Stomach (tissue), 9 donors: ENCODE measurements around the gene TMEM205. TPM values are rescaled to one million over a fixed set of nuclear protein-coding genes. Genes with fewer than 3 reads are reported as not detected.

Experiments used
- DNase-seq, 2 donors: peaks; one replicate each; pipeline versions ENCODE4 v3.0.0 to v3.0.0-alpha.2; 2013 to 2019
- H3K27ac ChIP-seq, 5 donors: fragments of 200-600 bp in 4 of 5; sonication (generic) in 4 of 5; one replicate each; pipeline ENCODE4 v1.5.1; 2013 to 2019; ENCODE audit warnings: mild to moderate bottlenecking in 1 of 5, moderate library complexity in 1 of 5
- H3K27me3 ChIP-seq, 3 donors: fragments of 200-600 bp; sonication (generic); one replicate each; pipeline ENCODE4 v1.5.1; 2017 to 2019; ENCODE audit warnings: mixed run types in 1 of 3
- H3K36me3 ChIP-seq, 4 donors: fragments of 200-600 bp; sonication (generic); 1 replicate in 3 of 4; 2 replicates in 1 of 4; pipeline ENCODE4 v1.5.1; 2016 to 2019
- H3K4me1 ChIP-seq, 4 donors: fragments of 200-600 bp; sonication (generic); one replicate each; pipeline ENCODE4 v1.5.1; 2016 to 2019
- H3K4me3 ChIP-seq, 4 donors: fragments of 200-600 bp; sonication (generic) in 3 of 4; one replicate each; pipeline ENCODE4 v1.5.1; 2016 to 2019; ENCODE audit warnings: mild to moderate bottlenecking in 1 of 4
- H3K9me3 ChIP-seq, 4 donors: fragments of 200-600 bp; sonication (generic); one replicate each; pipeline ENCODE4 v1.5.1; 2016 to 2019
- CTCF ChIP-seq, 7 experiments: fragments of 450-650 bp in 4 of 7; fragments of 200-600 bp in 3 of 7; sonication (generic) in 3 of 7; IDR thresholded peaks; one replicate each; pipeline ENCODE4 v1.5.1; 2016 to 2019; ENCODE audit warnings: antibody characterized with exemption in 7 of 7, control low read depth in 2 of 7, mild to moderate bottlenecking in 1 of 7
- EP300 ChIP-seq: sonication (generic); formaldehyde crosslinking; IDR thresholded peaks from one replicate; pipeline ENCODE4 v1.6.1; 2017; ENCODE audit warnings: antibody characterized with exemption
- POLR2A ChIP-seq, 4 donors: fragments of 450-650 bp; IDR thresholded peaks; one replicate each; pipeline ENCODE4 v1.6.1; 2016; ENCODE audit warnings: antibody characterized with exemption in 4 of 4, control low read depth in 2 of 4, mild to moderate bottlenecking in 1 of 4, moderate library complexity in 1 of 4
- POLR2AphosphoS5 ChIP-seq, 3 donors: sonication (generic); formaldehyde crosslinking; IDR thresholded peaks; one replicate each; pipeline ENCODE4 v1.6.1; 2016; ENCODE audit warnings: antibody characterized with exemption in 3 of 3
- WGBS, 5 donors: extraction: QIAGEN DNeasy Blood & Tissue Kit in 3 of 5; methylation state at CpG; one replicate each; pipeline versions ENCODE4 v1.1.5 to v1.1.7; 2013 to 2018; 5-methylcytosine and 5-hydroxymethylcytosine counted together
- intact Hi-C: fragments of 100-400 bp; cut with DNase I; formaldehyde crosslinking; loops from one replicate; pipeline ENCODE4 v1.15.1; 2023; ENCODE audit warnings: low total_unique reads
- polyA plus RNA-seq, 3 donors: library from polyadenylated mRNA; stranded (reverse); fragments of 200-250 nt; gene quantifications; one replicate each; pipeline ENCODE4 v1.2.3, GENCODE V29; 2013
- total RNA-seq, 5 donors: library from RNA; depleted of rRNA; stranded (reverse); fragments of >200 nt; gene quantifications; one replicate each; pipeline versions ENCODE4 v1.1.0 to v1.2.3, GENCODE V29; 2014 to 2016
- donor health status: healthy with polysubstance abuse.
- donor health status: Bipolar disorder and iron deficiency.
- donor health status: healthy.

Gene TMEM205
- total and polyA plus RNA-seq, 8 donors: 5.8 to 169 (median 66.5) TPM

GRCh38 chr19:11390359-11390758 is 44.3 kb upstream of the TMEM205 start:
- TF ChIP-seq POLR2A (IDR thresholded peaks at IDR 0.05): no peak
- TF ChIP-seq EP300: no peak
- no peak for TF ChIP-seq POLR2AphosphoS5 (IDR thresholded peaks at IDR 0.05)
- TF ChIP-seq CTCF (IDR thresholded peaks at IDR 0.05): no peak
- Histone ChIP-seq H3K36me3 (peaks cover 0 to 15% (median 8%) of the 10 kb centered on the region in 4 donors), H3K9me3 (peaks cover 0 to 6% (median 2%) of the 10 kb centered on the region in 4 donors), H3K27ac (no peak overlapping the region), H3K4me3 (no peak overlapping the region), H3K4me1 (peaks cover 0 to 9% (median 2%) of the 10 kb centered on the region in 4 donors), H3K27me3 (no peaks in the 10 kb centered on the region)
- DNase-seq: no peak
- intact Hi-C loops: no loop called here
- WGBS, 5 donors: 87 to 99% (median 93%) methylated on average over 2 of the region's 2 CpGs

- peaks cover 0 to 19% (median 0%) of the 10 kb centered on the region in 3 donors for H3K27me3 ChIP-seq
- H3K9me3 ChIP-seq: peaks cover 0 to 6% (median 2%) of the 10 kb centered on the region in 4 donors
- WGBS, 5 donors: 65 to 73% (median 66%) methylated on average over 19 of the region's 19 CpGs
- TF ChIP-seq EP300: no peak
- no peak for TF ChIP-seq POLR2A (IDR thresholded peaks at IDR 0.05)
- no peak for TF ChIP-seq POLR2AphosphoS5 (IDR thresholded peaks at IDR 0.05)
- TF ChIP-seq CTCF (IDR thresholded peaks at IDR 0.05): no peak
- H3K4me3 ChIP-seq: no peak overlapping the region
- H3K4me1 ChIP-seq: peaks cover 19 to 31% (median 23%) of the 10 kb centered on the region in 4 donors
- peak overlapping the region in 1 of 5 donors; percentile 38 for H3K27ac ChIP-seq
- DNase-seq: peak in 1 of 2 donors; percentile 50
- intact Hi-C loops: no loop called here
- no peaks in the 10 kb centered on the region for H3K36me3 ChIP-seq
Observed at GRCh38 chr19:11387162-11388034, 41.3 kb upstream of the TMEM205 start.

GRCh38 chr19:11384778-11385129 is 38.7 kb upstream of the TMEM205 start:
- intact Hi-C loops: no loop called here
- no peak for DNase-seq
- H3K4me1 ChIP-seq: peaks cover 28 to 53% (median 44%) of the 10 kb centered on the region in 4 donors
- no peak overlapping the region for H3K4me3 ChIP-seq
- H3K9me3 ChIP-seq: no peaks in the 10 kb centered on the region
- peak overlapping the region in 1 of 5 donors; percentile 71 for H3K27ac ChIP-seq
- WGBS, 5 donors: 70 to 82% (median 75%) methylated on average over 5 of the region's 5 CpGs
- H3K27me3 ChIP-seq: peaks cover 0 to 26% (median 0%) of the 10 kb centered on the region in 3 donors
- H3K36me3 ChIP-seq: no peaks in the 10 kb centered on the region
- no peak for TF ChIP-seq CTCF (IDR thresholded peaks at IDR 0.05)
- no peak for TF ChIP-seq POLR2A (IDR thresholded peaks at IDR 0.05)
- TF ChIP-seq EP300: no peak
- TF ChIP-seq POLR2AphosphoS5 (IDR thresholded peaks at IDR 0.05): no peak

GRCh38 chr19:11383706-11384048 is 37.6 kb upstream of the TMEM205 start:
- no peak for DNase-seq
- Histone ChIP-seq H3K27me3 (peaks cover 0 to 26% (median 0%) of the 10 kb centered on the region in 3 donors), H3K9me3 (no peaks in the 10 kb centered on the region), H3K4me1 (peaks cover 28 to 64% (median 48%) of the 10 kb centered on the region in 4 donors), H3K4me3 (peak overlapping the region; percentile 40 to 58 (median 43)), H3K27ac (peak overlapping the region; percentile 52 to 78 (median 70)), H3K36me3 (no peaks in the 10 kb centered on the region)
- WGBS, 5 donors: 0 to 7% (median 0%) methylated on average over 4 to 9 of the region's 9 CpGs
- intact Hi-C loops: no loop called here
- TF ChIP-seq POLR2A (IDR thresholded peaks at IDR 0.05) (no peak), CTCF (IDR thresholded peaks at IDR 0.05) (no peak), POLR2AphosphoS5 (IDR thresholded peaks at IDR 0.05) (no peak), EP300 (no peak)
